Fibroblast of lung (primary cell): ENCODE results near the gene PIP4K2B. TPM values are rescaled to one million over a fixed set of nuclear protein-coding genes. Genes with fewer than 3 reads are reported as not detected.
A peak's percentile ranks its signal among the peaks of the same experiment; 100 is the strongest.

Experiments
- DNase-seq, 2 donors: peaks; one replicate each; pipeline versions ENCODE4 v3.0.0 to v3.0.0-alpha.2; 2010; ENCODE audit warnings: low read depth in 2 of 2
- H2AFZ ChIP-seq: 2 replicates; pipeline ENCODE4 v1.5.1; 2012; ENCODE audit warnings: low read length, control low read depth, inconsistent platforms
- H3K27ac ChIP-seq: 2 replicates; pipeline ENCODE4 v1.5.1; 2011; ENCODE audit warnings: low read length, control low read depth; ENCODE audit not compliant: insufficient read depth
- H3K27me3 ChIP-seq: 2 replicates; pipeline ENCODE4 v1.5.1; 2011; ENCODE audit warnings: mild to moderate bottlenecking, low read length; ENCODE audit not compliant: control insufficient read depth, insufficient read depth
- H3K36me3 ChIP-seq: 2 replicates; pipeline ENCODE4 v1.5.1; 2011; ENCODE audit warnings: low read length; ENCODE audit not compliant: control insufficient read depth, insufficient read depth
- H3K4me1 ChIP-seq: 2 replicates; pipeline ENCODE4 v1.5.1; 2011; ENCODE audit warnings: low read length; ENCODE audit not compliant: control insufficient read depth, insufficient read depth; ENCODE audit errors: extremely low read depth
- H3K4me2 ChIP-seq: 2 replicates; pipeline ENCODE4 v1.5.1; 2011; ENCODE audit warnings: low read length, control low read depth; ENCODE audit not compliant: insufficient read depth; ENCODE audit errors: extremely low read depth
- H3K4me3 ChIP-seq, 4 experiments: fragments of 200-600 bp in 1 of 4; sonication (generic) in 1 of 4; replicated peaks in 1 of 4; 2 replicates each; pipeline ENCODE4 v1.5.1; 2011 to 2016; ENCODE audit warnings: low read length in 4 of 4, low read depth in 3 of 4, mild to moderate bottlenecking in 3 of 4, control low read depth in 2 of 4, inconsistent platforms in 1 of 4, mixed read lengths in 1 of 4; ENCODE audit not compliant: insufficient read depth in 1 of 4; ENCODE audit errors: control extremely low read depth in 1 of 4
- H3K79me2 ChIP-seq: 2 replicates; pipeline ENCODE4 v1.5.1; 2012; ENCODE audit warnings: mild to moderate bottlenecking, low read length, inconsistent platforms; ENCODE audit not compliant: control insufficient read depth, insufficient read depth
- H3K9ac ChIP-seq: 2 replicates; pipeline ENCODE4 v1.5.1; 2011; ENCODE audit warnings: mild to moderate bottlenecking, low read length, control low read depth; ENCODE audit not compliant: insufficient read depth
- H3K9me3 ChIP-seq: 2 replicates; pipeline ENCODE4 v1.5.1; 2012; ENCODE audit warnings: low read depth, low read length; ENCODE audit not compliant: control insufficient read depth, insufficient read depth
- H4K20me1 ChIP-seq: 2 replicates; pipeline ENCODE4 v1.5.1; 2011; ENCODE audit warnings: low read length; ENCODE audit not compliant: control insufficient read depth, insufficient read depth; ENCODE audit errors: extremely low read depth
- CTCF ChIP-seq, 2 donors: IDR thresholded peaks in 1 of 2; conservative IDR thresholded peaks in 1 of 2; 1 replicate in 1 of 2; 2 replicates in 1 of 2; pipeline ENCODE4 v1.5.1; 2011 to 2012; ENCODE audit warnings: low read length in 2 of 2, control low read depth in 1 of 2, inconsistent platforms in 1 of 2, low read depth in 1 of 2, mild to moderate bottlenecking in 1 of 2
- EZH2 ChIP-seq: IDR thresholded peaks from 2 replicates; pipeline ENCODE4 v1.5.1; 2012; ENCODE audit warnings: low read length, control low read depth, mild to moderate bottlenecking; ENCODE audit errors: missing control alignments
- polyA plus RNA-seq, 2 donors: library from polyadenylated mRNA; depleted of rRNA in 1 of 2; stranded (reverse) in 1 of 2; unstranded in 1 of 2; fragments of >200 nt; gene quantifications; 2 replicates each; pipeline ENCODE4 v1.2.1, GENCODE V29; 2011 to 2012; ENCODE audit warnings: missing spikeins in 1 of 2
- total RNA-seq: library from RNA; depleted of rRNA; stranded (reverse); fragments of >200 nt; gene quantifications from 2 replicates; pipeline ENCODE4 v1.2.1, GENCODE V29; 2014

PIP4K2B gene
- total and polyA plus RNA-seq, 2 donors (not counting 1 experiment from before 2014, with no cell fraction given): 30.6 to 43.8 TPM

GRCh38 chr17:38825762-38826247 is 26.4 kb upstream of the PIP4K2B start:
- Histone ChIP-seq H3K36me3 (peaks cover 3% of the 10 kb centered on the region), H3K9ac (peak overlapping the region; percentile 96), H3K4me3 (peak overlapping the region; percentile 96 to 99 (median 97)), H2AFZ (peak overlapping the region; percentile 79), H3K4me1 (no peaks in the 10 kb centered on the region), H3K79me2 (peaks cover 28% of the 10 kb centered on the region), H3K27ac (peak overlapping the region; percentile 99), H3K4me2 (peak overlapping the region; percentile 81), H3K27me3 (no peaks in the 10 kb centered on the region), H3K9me3 (no peaks in the 10 kb centered on the region), H4K20me1 (no peaks in the 10 kb centered on the region)
- TF ChIP-seq CTCF (conservative IDR thresholded peaks at IDR 0.05 in 1 of 2, IDR thresholded peaks at IDR 0.05 in 1 of 2; ENCODE audit: low read depth in 1 of 2, low read length in 2 of 2) (no peak), EZH2 (no peak)
- no peak for DNase-seq

GRCh38 chr17:38824899-38825761 is 25.8 kb upstream of the PIP4K2B start, which contains the start of gene CWC25:
TSS of gene CWC25 (minus strand) at chr17:38825321. CDS start at chr17:38825183, 138 bp downstream.
- H3K9me3 ChIP-seq: no peaks in the 10 kb centered on the region
- H3K4me3 ChIP-seq: peak within 1 kb of the TSS; percentile 96 to 99 (median 97)
- no peaks in the 10 kb centered on the region for H4K20me1 ChIP-seq
- peak; percentile 94 to 97 for DNase-seq
- H3K4me2 ChIP-seq: peak within 1 kb of the TSS; percentile 97
- TF ChIP-seq EZH2 (no peak), CTCF (conservative IDR thresholded peaks at IDR 0.05 in 1 of 2, IDR thresholded peaks at IDR 0.05 in 1 of 2; ENCODE audit: low read depth in 1 of 2, low read length in 2 of 2) (no peak)
- peaks cover 32% of the 10 kb centered on the region for H3K79me2 ChIP-seq
- peak within 1 kb of the TSS; percentile 79 for H2AFZ ChIP-seq
- no peaks in the 10 kb centered on the region for H3K4me1 ChIP-seq
- no peaks in the 10 kb centered on the region for H3K27me3 ChIP-seq
- H3K36me3 ChIP-seq: peaks cover 10% of the 10 kb centered on the region
- H3K9ac ChIP-seq: peak within 1 kb of the TSS; percentile 96
- H3K27ac ChIP-seq: peak within 1 kb of the TSS; percentile 99

- no peaks in the 10 kb centered on the region for H3K4me1 ChIP-seq
- no peak overlapping the region for H3K9ac ChIP-seq
- H3K79me2 ChIP-seq: peaks cover 6% of the 10 kb centered on the region
- H2AFZ ChIP-seq: no peak overlapping the region
- H3K4me3 ChIP-seq: no peak overlapping the region
- peak; percentile 22 to 87 for DNase-seq
- no peak overlapping the region for H3K4me2 ChIP-seq
- peak overlapping the region; percentile 42 for H3K27ac ChIP-seq
- peaks cover 9% of the 10 kb centered on the region for H3K36me3 ChIP-seq
- H3K9me3 ChIP-seq: no peaks in the 10 kb centered on the region
- TF ChIP-seq EZH2 (no peak), CTCF (conservative IDR thresholded peaks at IDR 0.05 in 1 of 2, IDR thresholded peaks at IDR 0.05 in 1 of 2; ENCODE audit: low read depth in 1 of 2, low read length in 2 of 2) (peak; percentile 32)
- H3K27me3 ChIP-seq: no peaks in the 10 kb centered on the region
- H4K20me1 ChIP-seq: no peaks in the 10 kb centered on the region
Measured at GRCh38 chr17:38815576-38816193, 16.3 kb upstream of the PIP4K2B start.
